NCI-H345 treated with DMSO at 0.1 percent for 48 hours (cell line): ENCODE data around the gene CYP2C9.
"Not testable (repeated sequence)": the region's sequence is repeated elsewhere in the genome, so short reads cannot be mapped to it uniquely, and the experiment has no call there.

ENCODE experiments used
- DNase-seq: peaks from one replicate; lab custom pipeline; 2025; ENCODE audit not compliant: unreplicated experiment; lab: John Stamatoyannopoulos, UW

Gene CYP2C9

GRCh38 chr10:94938383-94938782 is at the start of gene CYP2C9:
TSS of gene CYP2C9 (plus strand) at chr10:94938658. CDS start at chr10:94938683, 25 bp downstream.
- no peak for DNase-seq

- DNase-seq = no peak
Measured at GRCh38 chr10:94889123-94889522, 49.3 kb upstream of the CYP2C9 start.

- no peak for DNase-seq
Measured at GRCh38 chr10:94890264-94891022, 48.0 kb upstream of the CYP2C9 start.

GRCh38 chr10:94898414-94898813 is 40.0 kb upstream of the CYP2C9 start:
- not testable (repeated sequence) for DNase-seq

GRCh38 chr10:94902080-94902479 is 36.4 kb upstream of the CYP2C9 start:
- no peak for DNase-seq

GRCh38 chr10:94902570-94902969 is 35.9 kb upstream of the CYP2C9 start:
- DNase-seq = no peak

- peak; percentile 5 for DNase-seq
Measured at GRCh38 chr10:94904506-94905148, 33.8 kb upstream of the CYP2C9 start.

- no peak for DNase-seq
Measured at GRCh38 chr10:94916423-94916822, 22.0 kb upstream of the CYP2C9 start.

GRCh38 chr10:94936721-94937120 is 1.7 kb upstream of the CYP2C9 start:
- DNase-seq = no peak

GRCh38 chr10:94943432-94944103 is 5.1 kb downstream of the CYP2C9 start:
- not testable (repeated sequence) for DNase-seq

GRCh38 chr10:94946181-94946580 is 7.7 kb downstream of the CYP2C9 start:
- DNase-seq = not testable (repeated sequence)

GRCh38 chr10:94963901-94964300 is 25.4 kb downstream of the CYP2C9 start:
- DNase-seq = peak; percentile 39

- no peak for DNase-seq
Measured at GRCh38 chr10:94983555-94983954, 45.1 kb downstream of the CYP2C9 start.

GRCh38 chr10:94989192-94989591 is 50.7 kb downstream of the CYP2C9 start:
- no peak for DNase-seq

GRCh38 chr10:94991243-94991888 is 52.9 kb downstream of the CYP2C9 start:
- DNase-seq = no peak

- no peak for DNase-seq
Measured at GRCh38 chr10:94992811-94993210, 54.4 kb downstream of the CYP2C9 start.

GRCh38 chr10:94997741-94998174 is 59.3 kb downstream of the CYP2C9 start:
- no peak for DNase-seq

- no peak for DNase-seq
Measured at GRCh38 chr10:95026461-95026860, 88.0 kb downstream of the CYP2C9 start.

- DNase-seq = no peak
Measured at GRCh38 chr10:95031656-95032055, 93.2 kb downstream of the CYP2C9 start.

- DNase-seq = no peak
Measured at GRCh38 chr10:95034401-95034800, 95.9 kb downstream of the CYP2C9 start.
